GM10248 (cell line): ENCODE data around the gene SEC16B.
"Not testable (repeated sequence)": the region's sequence is repeated elsewhere in the genome, so short reads cannot be mapped to it uniquely, and the experiment has no call there.

ENCODE experiments used
- CTCF ChIA-PET: fragments of 300-600 bp; sonication (Branson Sonifier 250); formaldehyde crosslinking; extraction: SDS; loops from one replicate; lab custom pipeline; 2021; ENCODE audit warnings: antibody characterized with exemption; lab: Yijun Ruan, JAX
- POLR2A ChIA-PET: fragments of 350-650 bp; sonication (Branson Sonifier 250); formaldehyde crosslinking; extraction: SDS; loops from one replicate; lab custom pipeline; 2020; ENCODE audit warnings: antibody characterized with exemption; lab: Yijun Ruan, JAX
- DNase-seq: peaks from one replicate; pipeline ENCODE4 v3.0.0; 2012; ENCODE audit errors: extremely low spot score
- TF ChIP-seq, protein P1 (sequence below): IDR thresholded peaks from 2 replicates; pipeline ENCODE4 v1.5.1; 2012; ENCODE audit warnings: mild to moderate bottlenecking, low read depth; ENCODE audit errors: extremely low read depth, missing control alignments, control extremely low read depth

The SEC16B gene

DNA sequence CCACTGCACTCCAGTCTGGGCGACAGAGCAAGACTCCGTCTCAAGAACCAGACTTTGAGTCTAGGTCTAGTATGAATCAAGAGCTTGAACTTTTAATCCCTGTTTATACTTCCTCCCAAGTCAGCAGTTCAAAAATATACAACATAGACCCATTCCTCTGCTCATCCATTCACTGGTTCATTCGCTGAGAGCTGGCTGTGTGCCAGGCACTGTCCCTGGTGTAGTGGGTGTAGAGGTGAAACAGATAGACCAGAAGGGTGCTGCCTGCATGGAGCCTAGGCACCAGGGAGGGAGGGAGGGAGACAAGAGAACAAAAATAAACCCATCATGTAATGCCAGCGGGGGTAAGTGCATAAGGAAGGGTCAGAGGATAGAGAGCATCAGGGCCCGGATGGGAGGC is 25.5 kb upstream of the SEC16B start:
- no peak for DNase-seq
- ChIA-PET POLR2A (no interaction called here), CTCF (interaction anchor here (3.2 kb wide), 1 partner anchor 36 kb away, joined by 11 read pairs; no protein-coding TSS in a partner anchor)
- TF ChIP-seq, protein P1, sequence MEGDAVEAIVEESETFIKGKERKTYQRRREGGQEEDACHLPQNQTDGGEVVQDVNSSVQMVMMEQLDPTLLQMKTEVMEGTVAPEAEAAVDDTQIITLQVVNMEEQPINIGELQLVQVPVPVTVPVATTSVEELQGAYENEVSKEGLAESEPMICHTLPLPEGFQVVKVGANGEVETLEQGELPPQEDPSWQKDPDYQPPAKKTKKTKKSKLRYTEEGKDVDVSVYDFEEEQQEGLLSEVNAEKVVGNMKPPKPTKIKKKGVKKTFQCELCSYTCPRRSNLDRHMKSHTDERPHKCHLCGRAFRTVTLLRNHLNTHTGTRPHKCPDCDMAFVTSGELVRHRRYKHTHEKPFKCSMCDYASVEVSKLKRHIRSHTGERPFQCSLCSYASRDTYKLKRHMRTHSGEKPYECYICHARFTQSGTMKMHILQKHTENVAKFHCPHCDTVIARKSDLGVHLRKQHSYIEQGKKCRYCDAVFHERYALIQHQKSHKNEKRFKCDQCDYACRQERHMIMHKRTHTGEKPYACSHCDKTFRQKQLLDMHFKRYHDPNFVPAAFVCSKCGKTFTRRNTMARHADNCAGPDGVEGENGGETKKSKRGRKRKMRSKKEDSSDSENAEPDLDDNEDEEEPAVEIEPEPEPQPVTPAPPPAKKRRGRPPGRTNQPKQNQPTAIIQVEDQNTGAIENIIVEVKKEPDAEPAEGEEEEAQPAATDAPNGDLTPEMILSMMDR = no peak

DNA sequence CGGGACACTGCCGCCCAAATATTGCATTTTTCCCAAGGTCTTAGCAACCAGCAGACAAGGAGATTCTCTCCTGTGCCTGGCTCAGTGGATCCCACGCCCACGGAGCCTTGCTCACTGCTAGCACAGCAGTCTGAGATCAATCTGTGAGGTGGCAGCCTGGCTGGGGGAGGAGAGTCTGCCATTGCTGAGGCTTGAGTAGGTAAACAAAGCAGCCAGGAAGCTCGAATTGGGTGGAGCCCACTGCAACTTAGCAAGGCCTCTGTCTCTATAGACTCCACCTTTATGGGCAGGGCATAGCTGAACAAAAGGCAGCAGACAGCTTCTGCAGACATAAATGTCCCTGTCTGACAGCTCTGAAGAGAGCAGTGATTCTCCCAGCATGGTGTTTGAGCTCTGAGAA is 16.4 kb upstream of the SEC16B start:
- POLR2A ChIA-PET, DNase-seq: not testable (repeated sequence)
- CTCF ChIA-PET = interaction anchor here (1.0 kb wide), 1 partner anchor 45 kb away, joined by 3 read pairs; no protein-coding TSS in a partner anchor

DNA sequence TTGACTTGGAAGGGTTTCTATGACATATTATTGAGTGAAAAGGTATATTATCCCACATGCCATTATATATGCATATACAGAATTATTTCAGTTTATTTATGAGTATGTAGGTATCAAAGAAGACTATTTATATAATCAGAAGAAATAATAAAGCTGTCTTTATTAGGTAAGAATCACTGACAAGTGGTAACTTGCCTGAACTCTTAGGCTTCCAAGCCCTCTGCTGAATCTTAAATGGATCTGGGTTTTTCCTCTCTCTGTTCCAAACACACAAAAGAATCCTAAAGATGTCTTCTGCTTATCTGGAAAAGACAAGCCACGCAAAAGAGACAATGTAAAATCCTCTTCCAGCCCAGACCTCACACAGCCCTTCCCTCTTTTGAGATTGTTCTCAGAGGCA is 14.9 kb upstream of the SEC16B start:
- ChIA-PET POLR2A (no interaction called here), CTCF (no interaction called here)
- DNase-seq = no peak
- TF ChIP-seq, protein P1 = no peak

DNA sequence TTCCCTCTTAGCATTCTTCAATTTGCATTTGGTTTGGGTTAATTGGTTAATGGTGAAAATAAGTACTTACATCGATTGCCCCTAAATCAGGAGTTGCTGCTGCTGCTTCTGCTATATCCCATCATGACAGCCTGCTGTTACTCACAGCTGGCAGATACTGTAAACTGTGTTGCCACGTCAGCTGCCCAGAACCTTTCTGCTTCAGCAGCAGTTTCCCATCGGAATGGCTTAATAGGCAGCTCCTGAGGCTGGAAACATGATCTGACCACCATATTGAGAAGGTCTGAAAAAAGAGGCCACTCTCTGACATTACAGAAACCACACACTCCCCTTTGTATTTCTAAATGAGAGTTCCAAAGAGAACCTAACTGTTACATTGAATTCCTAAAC is 14.3 kb upstream of the SEC16B start:
- POLR2A ChIA-PET = no interaction called here
- no peak for DNase-seq
- TF ChIP-seq, protein P1 = no peak
- CTCF ChIA-PET = no interaction called here

DNA sequence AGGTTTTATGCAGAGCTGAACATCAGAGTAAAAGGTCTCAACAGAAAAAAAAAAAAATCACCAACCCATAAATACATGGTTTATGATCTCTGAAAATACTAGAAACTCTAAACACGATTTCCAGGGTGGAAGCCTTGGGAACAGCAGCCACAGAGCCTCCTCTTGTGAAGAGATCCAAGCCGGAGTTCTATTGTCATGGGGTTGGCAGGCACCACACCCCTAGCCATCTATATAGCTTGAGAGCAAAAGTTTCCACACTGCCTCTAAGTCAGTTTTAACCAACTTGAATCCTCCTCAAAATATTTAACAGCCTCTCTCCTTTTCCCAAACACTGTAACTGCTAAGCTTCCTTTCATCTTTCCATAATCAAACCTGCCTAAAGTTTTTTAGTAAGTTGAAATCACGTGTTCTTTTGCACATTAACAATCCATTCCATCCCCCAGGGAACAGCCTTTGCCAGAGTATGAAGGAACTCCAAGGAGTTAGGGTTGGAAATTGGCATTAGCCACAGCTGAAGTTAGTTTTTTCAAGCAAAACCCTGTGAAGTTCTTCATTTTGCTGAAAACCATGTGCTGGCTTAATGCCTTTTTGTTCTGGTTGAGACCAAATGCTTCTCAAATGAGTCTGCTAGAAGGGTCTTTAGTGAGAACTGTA is 13.8 kb upstream of the SEC16B start:
- no peak for DNase-seq
- ChIA-PET POLR2A (no interaction called here), CTCF (no interaction called here)
- TF ChIP-seq, protein P1 = no peak

DNA sequence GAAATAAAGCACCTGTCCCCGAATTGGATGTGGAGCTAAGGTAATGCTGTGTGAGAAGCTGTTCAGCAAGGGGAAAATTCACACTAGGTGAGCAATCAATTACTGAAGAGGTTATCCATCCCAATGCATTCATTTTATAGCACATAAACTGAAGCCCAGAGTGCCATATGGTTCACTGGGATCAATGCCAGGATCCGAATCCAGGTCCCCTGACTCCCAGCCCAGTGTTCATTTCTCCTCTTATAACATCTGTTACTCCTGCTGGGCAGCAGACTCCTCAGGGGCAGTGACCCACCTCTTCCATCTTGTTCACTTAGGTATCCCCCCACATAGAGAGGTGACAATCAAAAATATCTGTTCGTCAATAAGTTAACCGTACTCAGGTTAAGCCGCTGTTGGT is 13.2 kb upstream of the SEC16B start:
- no peak for DNase-seq
- ChIA-PET POLR2A (no interaction called here), CTCF (no interaction called here)
- TF ChIP-seq, protein P1 = no peak

DNA sequence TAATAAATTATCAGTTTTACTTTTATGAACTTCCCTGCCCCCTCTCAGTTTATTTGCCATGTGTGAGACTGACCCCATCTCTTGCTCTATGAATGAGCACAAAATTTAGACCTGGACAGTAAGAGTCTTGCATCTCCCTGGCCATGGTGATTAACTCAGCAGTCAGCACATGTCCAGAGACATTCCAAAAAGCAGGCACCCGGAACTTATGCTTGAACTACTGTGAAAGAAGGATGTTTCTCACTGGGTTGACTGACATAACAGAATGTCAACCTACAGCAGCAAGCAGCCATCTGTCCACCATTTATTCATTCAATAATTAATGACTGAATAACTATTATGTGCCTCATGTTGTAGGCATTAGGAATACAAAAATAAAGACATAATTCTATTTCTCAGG is 11.3 kb upstream of the SEC16B start:
- ChIA-PET POLR2A (no interaction called here), CTCF (no interaction called here)
- TF ChIP-seq, protein P1 = no peak
- DNase-seq = no peak
